Stimulated activated CD8-positive, alpha-beta memory T cell treated with anti-CD3 and anti-CD28 coated beads, Interleukin-2, amount 100 ng/mL, for 48 hours (primary cell): ENCODE measurements around the gene KLF11.
"Not testable (repeated sequence)": the region's sequence is repeated elsewhere in the genome, so short reads cannot be mapped to it uniquely, and the experiment has no call there.

Experiments
- DNase-seq, 2 donors: peaks; one replicate each; pipeline ENCODE4 v3.0.0-alpha.2; 2020; ENCODE audit warnings: low read depth in 2 of 2

KLF11 gene

GRCh38 chr2:10009811-10010781, 33.3 kb upstream of the KLF11 start:
- DNase-seq = no peak

GRCh38 chr2:10010861-10011605, 32.3 kb upstream of the KLF11 start:
- DNase-seq = not testable (repeated sequence)

GRCh38 chr2:10011606-10012325, 31.6 kb upstream of the KLF11 start:
- not testable (repeated sequence) for DNase-seq

- DNase-seq = not testable (repeated sequence)
Measured at GRCh38 chr2:10012366-10012962, 30.9 kb upstream of the KLF11 start.

- DNase-seq = no peak
Measured at GRCh38 chr2:10012963-10013461, 30.3 kb upstream of the KLF11 start.

DNA sequence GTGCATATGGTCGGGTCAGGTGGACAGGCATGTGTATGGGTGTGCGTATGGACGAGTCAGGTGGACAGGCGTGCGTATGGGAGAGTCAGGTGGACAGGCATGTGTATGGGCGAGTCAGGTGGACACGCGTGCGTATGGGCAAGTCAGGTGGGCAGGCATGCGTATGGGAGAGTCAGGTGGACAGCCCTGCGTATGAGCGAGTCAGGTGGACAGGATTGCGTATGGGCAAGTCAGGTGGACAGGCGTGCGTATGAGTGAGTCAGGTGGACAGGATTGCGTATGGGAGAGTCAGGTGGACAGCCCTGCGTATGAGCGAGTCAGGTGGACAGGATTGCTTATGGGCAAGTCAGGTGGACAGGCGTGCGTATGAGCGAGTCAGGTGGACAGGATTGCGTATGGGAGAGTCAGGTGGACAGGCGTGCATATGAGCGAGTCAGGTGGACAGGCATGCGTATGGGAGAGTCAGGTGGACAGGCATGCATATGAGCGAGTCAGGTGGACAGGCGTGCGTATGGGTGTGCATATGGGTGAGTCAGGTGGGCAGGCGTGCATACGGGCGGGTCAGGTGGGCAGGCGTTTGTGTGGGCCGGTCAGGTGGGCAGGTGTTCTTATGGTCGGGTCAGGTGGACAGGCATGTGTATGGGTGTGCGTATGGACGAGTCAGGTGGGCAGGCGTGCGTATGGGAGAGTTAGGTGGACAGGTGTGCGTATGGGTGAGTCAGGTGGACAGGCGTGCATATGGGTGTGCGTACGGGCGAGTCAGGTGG, 29.5 kb upstream of the KLF11 start:
- not testable (repeated sequence) for DNase-seq

GRCh38 chr2:10014418-10015190, 28.7 kb upstream of the KLF11 start:
- no peak for DNase-seq

GRCh38 chr2:10015376-10015989, 27.9 kb upstream of the KLF11 start:
- DNase-seq = not testable (repeated sequence)

DNA sequence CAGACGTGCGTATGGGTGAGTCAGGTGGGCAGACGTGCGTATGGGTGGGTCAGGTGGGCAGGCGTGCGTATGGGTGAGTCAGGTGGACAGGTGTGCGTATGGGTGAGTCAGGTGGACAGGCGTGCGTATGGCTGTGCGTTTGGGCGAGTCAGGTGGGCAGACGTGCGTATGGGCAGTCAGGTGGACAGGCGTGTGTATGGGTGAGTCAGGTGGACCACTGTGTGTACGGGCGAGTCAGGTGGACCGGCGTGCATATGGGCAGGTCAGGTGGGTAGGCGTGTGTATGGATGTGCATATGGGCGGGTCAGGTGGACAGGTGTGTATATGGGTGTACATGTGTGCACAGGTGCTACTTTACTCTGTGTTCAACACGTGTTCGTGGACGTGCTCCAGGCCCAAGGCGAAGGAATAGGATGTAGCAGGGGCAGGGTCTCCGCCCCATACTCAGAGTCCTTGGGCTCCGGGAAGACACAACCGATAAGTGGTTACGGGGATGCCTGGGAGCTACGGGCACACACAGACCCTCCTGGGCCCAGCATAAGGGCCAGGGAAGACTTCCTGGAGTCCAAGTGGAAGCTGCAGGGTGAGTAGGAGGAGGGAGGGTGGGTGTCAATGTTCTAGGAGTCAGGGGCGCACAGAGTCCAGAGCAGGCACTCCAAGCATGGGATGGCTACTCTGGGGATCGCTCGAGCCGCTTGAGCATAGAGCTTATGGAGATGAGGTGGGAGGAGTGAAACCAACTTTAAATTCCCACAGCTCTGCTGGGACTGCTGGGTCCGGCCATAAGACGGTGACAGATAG, 27.1 kb upstream of the KLF11 start:
- no peak for DNase-seq

- no peak for DNase-seq
Measured at GRCh38 chr2:10016802-10017258, 26.5 kb upstream of the KLF11 start.

DNA sequence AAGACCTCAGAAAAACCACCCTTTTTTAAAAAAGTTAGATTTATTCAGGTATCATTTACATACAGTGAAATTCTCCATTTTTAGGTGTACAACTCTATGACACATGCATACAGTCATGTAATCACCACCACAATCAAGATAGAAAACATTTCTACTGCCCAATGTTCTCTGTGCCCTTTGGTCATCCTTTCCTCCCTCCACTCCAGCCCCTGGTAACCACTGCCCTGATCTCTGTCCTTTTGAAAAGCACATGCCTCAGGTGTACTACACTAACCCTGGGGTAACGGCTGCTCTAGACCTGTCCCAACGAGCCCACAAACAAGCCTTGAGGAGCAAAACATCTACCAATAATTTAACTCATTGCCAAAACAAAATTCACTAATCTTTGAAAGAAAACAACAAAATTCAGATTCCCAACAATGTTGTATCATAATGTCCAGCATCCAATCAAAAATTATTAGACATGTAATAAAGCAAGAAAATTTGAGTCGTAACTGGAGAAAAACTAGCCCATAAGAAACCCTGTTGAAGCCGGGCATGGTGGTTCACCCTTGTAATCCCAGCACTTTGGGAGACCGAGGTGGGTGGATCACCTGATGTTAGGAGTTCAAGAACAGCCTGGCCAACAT, 25.9 kb upstream of the KLF11 start:
- DNase-seq = no peak

GRCh38 chr2:10019174-10019573, 24.2 kb upstream of the KLF11 start:
- no peak for DNase-seq

DNA sequence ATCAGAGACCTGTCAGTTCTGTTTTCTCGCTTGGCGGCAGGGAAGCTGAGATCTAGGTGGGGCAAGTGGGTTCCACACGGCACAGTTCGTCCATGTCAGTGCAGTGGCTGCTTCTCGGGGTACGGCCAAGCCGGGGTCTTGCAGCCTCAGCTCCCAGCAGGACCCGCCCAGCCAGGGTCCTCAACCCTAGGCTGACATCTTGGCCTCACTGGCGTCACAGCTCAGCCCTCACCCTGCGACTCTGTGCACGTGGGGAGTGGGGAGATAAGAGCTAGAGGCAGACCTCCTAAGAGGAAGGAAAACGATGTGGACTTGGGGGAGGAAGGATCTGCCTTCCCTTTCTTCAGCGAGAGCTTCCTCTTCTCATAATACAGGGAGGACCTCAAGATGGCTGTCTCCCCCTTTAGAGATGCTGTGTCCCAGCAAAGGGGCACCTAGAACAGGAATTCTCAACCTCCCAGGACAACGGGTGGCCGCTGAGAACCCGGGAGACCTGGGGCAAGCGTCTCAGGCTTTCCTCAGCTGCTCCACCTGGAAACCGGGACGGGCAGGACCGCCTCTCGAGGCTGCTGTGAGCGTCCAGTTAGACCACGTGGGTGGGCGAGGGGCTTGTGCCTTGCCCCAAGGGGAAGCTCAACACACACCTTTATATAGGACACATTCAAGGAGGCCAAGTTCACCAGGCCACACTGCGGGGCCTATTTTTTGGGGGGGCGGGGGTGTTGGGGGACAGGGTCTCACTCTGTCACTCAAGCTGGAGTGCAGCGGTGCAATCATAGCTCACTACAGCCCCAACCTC, 23.5 kb upstream of the KLF11 start:
- DNase-seq = no peak

GRCh38 chr2:10022041-10022421, 21.3 kb upstream of the KLF11 start:
- DNase-seq = no peak

DNA sequence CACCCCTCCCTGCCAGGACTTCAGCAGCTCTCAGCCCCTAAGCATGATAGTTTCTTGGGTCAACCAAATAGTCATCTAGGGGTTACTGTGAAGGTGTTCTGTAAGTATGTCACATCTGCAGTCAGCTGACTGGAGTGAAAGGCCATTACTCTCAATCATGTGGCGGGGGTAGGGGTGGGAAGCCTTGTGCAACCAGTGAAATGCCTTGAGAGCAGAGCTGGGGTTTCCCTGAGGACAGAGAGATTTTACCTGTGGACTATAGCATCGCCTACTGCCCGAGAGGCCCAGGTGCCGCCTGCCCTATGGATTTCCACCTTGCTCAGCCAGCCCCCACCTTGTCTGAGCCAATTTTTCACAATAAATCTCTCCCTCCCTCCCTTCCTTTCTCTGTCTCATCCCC, 20.9 kb upstream of the KLF11 start:
- no peak for DNase-seq

DNA sequence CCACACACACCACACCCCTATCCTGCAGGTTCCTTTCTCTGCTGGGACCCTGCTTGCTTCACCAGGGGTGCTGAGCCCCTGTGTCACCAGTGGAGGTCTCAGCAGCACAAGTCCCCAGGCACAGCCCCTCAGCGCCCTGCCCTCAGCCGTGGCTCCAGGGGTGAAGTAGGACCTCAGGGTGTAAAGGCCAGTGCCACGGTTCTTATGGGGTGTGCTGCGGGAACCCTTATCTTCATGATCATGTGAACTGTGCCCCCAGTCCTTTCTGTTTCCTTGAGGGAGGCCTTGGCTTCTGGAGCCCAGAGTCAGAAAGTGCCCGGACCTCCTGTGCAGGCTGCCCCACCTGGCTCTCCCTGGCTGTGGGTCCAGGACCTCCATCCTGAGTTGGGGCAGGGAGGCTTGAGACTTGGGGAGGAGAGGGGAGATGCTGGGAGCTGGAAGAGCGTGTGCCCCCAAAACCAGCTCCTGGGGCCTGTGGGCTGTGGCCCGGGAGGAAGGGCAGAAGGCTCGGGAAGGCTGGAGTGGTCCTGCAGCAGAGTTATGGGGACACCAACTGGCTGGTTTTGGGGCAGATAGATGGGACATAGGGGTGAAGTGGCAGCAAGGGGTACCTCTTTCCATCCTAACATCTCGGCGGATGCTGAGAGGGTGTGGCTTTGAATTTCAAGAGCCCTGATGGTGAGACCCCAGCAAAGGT, 20.2 kb upstream of the KLF11 start:
- no peak for DNase-seq
